RWPE1 (cell line): ENCODE data around the gene CIROP.

Experiments used
- CTCF ChIA-PET: fragments of 350-600 bp; sonication (Branson Sonifier 250); formaldehyde crosslinking; extraction: SDS; loops from one replicate; lab custom pipeline; 2021; lab: Yijun Ruan, JAX
- POLR2A ChIA-PET: fragments of 400-600 bp; formaldehyde crosslinking; extraction: SDS; loops from one replicate; lab custom pipeline; 2020; ENCODE audit warnings: antibody characterized with exemption; ENCODE audit not compliant: low non-redundant PET; lab: Yijun Ruan, JAX
- DNase-seq: peaks from one replicate; pipeline ENCODE4 v3.0.0; 2012; ENCODE audit warnings: low spot score
- H3K27ac ChIP-seq: fragments of 450-650 bp; 2 replicates; pipeline ENCODE4 v1.5.1; 2017
- CTCF ChIP-seq: fragments of 450-650 bp; conservative IDR thresholded peaks from 2 replicates; pipeline ENCODE4 v1.5.1; 2017; ENCODE audit warnings: low read depth, mild to moderate bottlenecking

Gene CIROP, protein sequence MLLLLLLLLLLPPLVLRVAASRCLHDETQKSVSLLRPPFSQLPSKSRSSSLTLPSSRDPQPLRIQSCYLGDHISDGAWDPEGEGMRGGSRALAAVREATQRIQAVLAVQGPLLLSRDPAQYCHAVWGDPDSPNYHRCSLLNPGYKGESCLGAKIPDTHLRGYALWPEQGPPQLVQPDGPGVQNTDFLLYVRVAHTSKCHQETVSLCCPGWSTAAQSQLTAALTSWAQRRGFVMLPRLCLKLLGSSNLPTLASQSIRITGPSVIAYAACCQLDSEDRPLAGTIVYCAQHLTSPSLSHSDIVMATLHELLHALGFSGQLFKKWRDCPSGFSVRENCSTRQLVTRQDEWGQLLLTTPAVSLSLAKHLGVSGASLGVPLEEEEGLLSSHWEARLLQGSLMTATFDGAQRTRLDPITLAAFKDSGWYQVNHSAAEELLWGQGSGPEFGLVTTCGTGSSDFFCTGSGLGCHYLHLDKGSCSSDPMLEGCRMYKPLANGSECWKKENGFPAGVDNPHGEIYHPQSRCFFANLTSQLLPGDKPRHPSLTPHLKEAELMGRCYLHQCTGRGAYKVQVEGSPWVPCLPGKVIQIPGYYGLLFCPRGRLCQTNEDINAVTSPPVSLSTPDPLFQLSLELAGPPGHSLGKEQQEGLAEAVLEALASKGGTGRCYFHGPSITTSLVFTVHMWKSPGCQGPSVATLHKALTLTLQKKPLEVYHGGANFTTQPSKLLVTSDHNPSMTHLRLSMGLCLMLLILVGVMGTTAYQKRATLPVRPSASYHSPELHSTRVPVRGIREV

DNA sequence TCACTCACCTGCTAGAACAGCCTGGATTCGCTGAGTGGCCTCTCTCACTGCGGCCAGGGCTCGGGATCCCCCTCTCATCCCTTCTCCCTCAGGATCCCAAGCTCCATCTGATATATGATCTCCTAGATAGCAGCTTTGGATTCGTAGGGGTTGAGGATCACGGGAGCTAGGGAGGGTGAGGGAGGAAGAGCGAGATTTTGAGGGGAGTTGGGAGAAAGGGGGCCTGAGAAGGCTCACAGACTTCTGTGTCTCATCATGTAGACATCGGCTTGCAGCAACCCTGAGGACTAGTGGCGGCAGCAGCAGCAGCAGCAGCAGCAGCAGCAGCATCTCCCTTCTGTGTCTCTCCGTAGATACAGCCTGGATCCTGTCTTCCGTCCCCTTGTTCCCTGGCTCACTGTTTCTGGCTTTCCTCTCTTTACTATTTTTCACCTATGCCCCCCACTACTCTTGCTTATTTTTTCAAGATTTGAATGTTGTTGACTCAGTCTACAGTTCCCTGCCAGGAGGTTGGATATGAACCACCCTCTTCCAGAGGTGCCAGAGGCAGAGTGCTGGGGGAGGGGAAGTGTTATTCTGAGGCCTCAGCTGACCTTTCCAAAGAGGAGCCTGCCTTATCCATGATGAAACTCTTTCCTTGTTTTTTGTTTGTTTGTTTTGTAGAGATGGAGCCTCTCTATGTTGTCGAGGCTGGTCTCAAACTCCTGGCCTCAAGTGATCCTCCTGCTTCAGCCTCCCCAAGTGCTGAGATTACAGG lies at the start of gene CIROP:
Gene CIROP (minus strand): TSS at position 399 of the 757 bp plus-strand sequence. CDS start 69 bp downstream, at position 330.
- DNase-seq = no peak
- POLR2A ChIA-PET = no interaction called here

DNA sequence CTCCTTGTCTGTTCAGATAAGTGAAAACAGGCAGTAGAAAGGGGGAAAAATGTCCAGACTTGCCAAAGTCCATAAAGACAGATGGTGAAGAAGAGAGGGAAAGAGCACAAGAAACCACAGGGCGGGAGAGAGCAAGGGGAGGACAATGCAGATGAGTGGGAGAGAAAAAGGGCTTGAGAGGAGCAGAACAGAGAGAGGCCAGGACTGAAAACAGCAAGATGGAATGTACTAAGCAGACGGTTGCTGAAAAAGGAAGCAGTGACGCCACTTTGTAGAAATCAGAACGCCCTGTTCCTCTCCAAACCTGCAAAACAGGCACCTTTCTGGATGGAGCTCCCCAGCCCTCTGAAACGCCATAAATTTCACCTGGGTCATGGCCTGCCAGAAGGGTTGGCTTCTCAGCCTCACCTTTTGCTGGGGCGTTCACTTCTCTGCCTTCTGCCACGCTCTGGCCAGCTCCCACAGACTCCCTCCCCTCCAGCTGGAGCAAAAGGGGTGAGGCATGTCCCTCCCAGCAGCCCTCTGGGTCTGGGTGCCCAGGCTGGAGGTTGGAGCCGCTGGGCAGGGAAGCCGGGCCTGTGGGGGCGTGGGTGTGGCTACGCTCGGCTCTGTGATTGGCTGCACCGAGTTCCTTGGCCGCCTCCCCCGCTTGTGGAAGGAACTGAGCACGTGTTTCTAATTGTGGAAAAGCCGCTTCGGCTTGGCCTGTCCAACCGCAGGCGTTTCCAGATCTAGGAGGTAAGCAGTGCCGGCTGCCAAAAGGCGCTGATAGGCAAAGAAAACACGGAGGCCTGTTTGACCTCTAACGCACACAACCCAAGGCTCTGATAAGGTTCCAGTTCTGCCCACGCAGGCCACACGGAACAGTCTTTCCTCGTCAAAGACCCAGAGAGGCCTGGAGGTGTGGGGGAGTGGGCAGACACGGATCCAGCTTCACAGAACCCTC lies 49.3 kb upstream of the CIROP start:
- DNase-seq = peak; percentile 93
- ChIA-PET POLR2A (interaction anchor here (1.3 kb wide), 1 partner anchor 16 kb away, joined by 5 read pairs; no protein-coding TSS in a partner anchor), CTCF (interaction anchor here (0.7 to 1.5 kb wide), 2 partner anchors 33 to 57 kb away, joined by 3 to 11 read pairs; no protein-coding TSS in a partner anchor)
- peak overlapping the region; percentile 98 for H3K27ac ChIP-seq
- no peak for TF ChIP-seq CTCF

More for the DNA sequence above, at the start of gene CIROP:
- no peak for TF ChIP-seq CTCF
- no peak within 1 kb of the TSS for H3K27ac ChIP-seq
- CTCF ChIA-PET = interaction anchor here (0.7 kb wide), 2 partner anchors 29 to 38 kb away, joined by 3 to 6 read pairs; no protein-coding TSS in a partner anchor

DNA sequence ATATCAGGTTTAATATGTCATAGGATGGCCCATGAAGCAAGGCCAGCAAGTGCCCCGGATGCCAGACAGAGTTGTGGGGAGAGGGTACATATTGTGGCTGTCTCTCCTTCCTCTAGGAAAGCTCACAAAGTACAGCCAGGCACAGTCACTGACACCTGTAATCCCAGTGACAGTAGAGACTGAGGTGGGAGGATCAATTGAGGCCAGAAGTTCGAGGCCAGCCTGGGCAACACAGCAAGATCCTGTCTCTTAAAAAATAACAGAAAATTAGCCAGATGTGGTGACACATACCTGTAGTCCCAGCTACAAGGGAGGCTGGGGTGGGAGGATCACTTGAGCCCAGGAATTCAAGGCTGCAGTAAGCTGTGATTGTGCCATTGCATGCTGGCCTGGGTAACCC lies 46.6 kb upstream of the CIROP start:
- CTCF ChIA-PET = no interaction called here
- H3K27ac ChIP-seq = peak overlapping the region; percentile 3; the same call in 1 of the 2 replicates
- no peak for DNase-seq
- POLR2A ChIA-PET = interaction anchor here (0.6 kb wide), 2 partner anchors 25 to 187 kb away, joined by 7 read pairs; no protein-coding TSS in a partner anchor
- no peak for TF ChIP-seq CTCF

- DNase-seq = no peak
- TF ChIP-seq CTCF = no peak
- ChIA-PET CTCF (interaction anchor here (0.5 to 1.2 kb wide), 2 partner anchors 29 to 315 kb away, joined by 4 read pairs; no protein-coding TSS in a partner anchor), POLR2A (interaction anchor here (0.6 kb wide), 1 partner anchor 27 kb away, joined by 3 read pairs; no protein-coding TSS in a partner anchor)
- no peak overlapping the region for H3K27ac ChIP-seq
Observed at GRCh38 chr14:23149745-23150144, 45.0 kb upstream of the CIROP start.

DNA sequence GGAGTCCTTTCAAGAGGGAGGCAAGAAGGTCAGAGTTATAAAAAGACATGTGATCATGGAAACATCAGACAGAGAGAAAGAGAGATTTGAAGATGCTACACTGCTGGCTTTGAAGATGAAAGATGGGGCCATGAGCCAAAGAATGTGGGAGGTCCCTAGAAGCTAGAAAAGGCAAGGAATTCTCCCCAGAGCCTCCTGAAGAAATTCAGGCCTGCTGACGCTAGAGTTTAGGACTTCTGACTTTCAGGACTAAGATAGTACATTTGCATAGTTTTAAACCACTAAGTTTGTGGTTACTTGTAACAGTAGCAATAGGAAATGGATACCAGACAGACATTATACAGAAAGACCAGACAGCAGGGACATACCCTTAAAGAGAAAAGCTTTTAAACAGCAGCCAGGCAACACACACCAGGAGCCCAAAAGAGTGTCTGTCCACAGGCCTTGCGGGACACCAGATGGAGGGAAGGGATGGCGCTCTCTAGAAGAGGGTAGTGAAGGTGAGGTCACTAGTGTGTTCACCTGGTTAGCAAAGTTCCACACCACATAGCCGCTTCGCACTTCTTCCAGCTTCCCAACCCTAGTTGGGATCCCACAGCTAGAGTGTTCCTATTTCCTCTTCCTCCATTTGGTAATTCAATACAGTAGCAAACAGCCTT lies 43.9 kb upstream of the CIROP start:
- no peak for DNase-seq
- TF ChIP-seq CTCF = no peak
- CTCF ChIA-PET = no interaction called here
- POLR2A ChIA-PET = no interaction called here
- peak overlapping the region; percentile 67; the same call in 1 of the 2 replicates for H3K27ac ChIP-seq
